ENCODE data around the gene NAT10.

- TF ChIP-seq CTCF (IDR thresholded peaks at IDR 0.05), result no peak
- TF ChIP-seq POLR2AphosphoS5 (IDR thresholded peaks at IDR 0.05), result no peak
These were observed 13.6 kb upstream of the NAT10 start for GRCh38 chr11:34091825-34092224.
